DOHH2 (cell line): ENCODE measurements around the gene TXN.
A peak's percentile ranks its signal among the peaks of the same experiment; 100 is the strongest.

ENCODE experiments used
- H3F3A ChIP-seq: fragments of 200-600 bp; sonication (generic), shearing (Covaris generic); 2 replicates; pipeline ENCODE4 v1.6.0; 2016; ENCODE audit warnings: antibody characterized with exemption, mild to moderate bottlenecking; ENCODE audit not compliant: control insufficient read depth, insufficient read depth
- H3K27ac ChIP-seq: fragments of 200-600 bp; sonication (generic); 2 replicates; pipeline ENCODE4 v1.5.1; 2014; ENCODE audit warnings: low read depth, mild to moderate bottlenecking, low read length, moderate library complexity
- H3K27me3 ChIP-seq: fragments of 200-600 bp; sonication (generic); 2 replicates; pipeline ENCODE4 v1.6.1; 2014; ENCODE audit warnings: mild to moderate bottlenecking, low read length, mixed read lengths; ENCODE audit not compliant: control insufficient read depth
- H3K36me3 ChIP-seq: fragments of 200-600 bp; sonication (generic); 2 replicates; pipeline ENCODE4 v1.6.1; 2014; ENCODE audit warnings: mild to moderate bottlenecking, low read length, moderate library complexity, mixed read lengths; ENCODE audit not compliant: control insufficient read depth
- H3K4me1 ChIP-seq: fragments of 200-600 bp; sonication (generic); 2 replicates; pipeline ENCODE4 v1.6.1; 2014; ENCODE audit warnings: mild to moderate bottlenecking, low read length, mixed read lengths; ENCODE audit not compliant: control insufficient read depth
- H3K4me2 ChIP-seq: fragments of 200-600 bp; sonication (generic); 2 replicates; pipeline ENCODE4 v1.6.0; 2014; ENCODE audit warnings: mild to moderate bottlenecking, low read length, moderate library complexity
- H3K4me3 ChIP-seq: fragments of 200-600 bp; sonication (generic); 2 replicates; pipeline ENCODE4 v1.5.1; 2014; ENCODE audit warnings: mild to moderate bottlenecking, low read length, mixed read lengths
- H3K79me2 ChIP-seq: fragments of 200-600 bp; sonication (generic); 2 replicates; pipeline ENCODE4 v1.6.1; 2014; ENCODE audit warnings: mild to moderate bottlenecking, low read length, mixed read lengths; ENCODE audit not compliant: control insufficient read depth
- H3K9me2 ChIP-seq: fragments of 200-600 bp; sonication (generic); replicated peaks from 2 replicates; pipeline ENCODE4 v1.6.1; 2014; ENCODE audit warnings: mild to moderate bottlenecking, low read length, mixed read lengths; ENCODE audit not compliant: control insufficient read depth
- H3K9me3 ChIP-seq: fragments of 200-600 bp; sonication (generic); 2 replicates; pipeline ENCODE4 v1.6.1; 2014; ENCODE audit warnings: antibody characterized with exemption, low read length, mixed read lengths; ENCODE audit not compliant: control insufficient read depth, insufficient read depth
- H4K20me1 ChIP-seq: fragments of 200-600 bp; sonication (generic); 2 replicates; pipeline ENCODE4 v1.6.0; 2014; ENCODE audit warnings: low read depth, mild to moderate bottlenecking, antibody characterized with exemption, low read length, moderate library complexity; ENCODE audit not compliant: control insufficient read depth, insufficient read depth
- EZH2phosphoT487 ChIP-seq: fragments of 200-600 bp; sonication (generic); IDR thresholded peaks from 2 replicates; pipeline ENCODE4 v1.6.1; 2017; ENCODE audit warnings: borderline replicate concordance, mild to moderate bottlenecking, antibody characterized with exemption, low read length, moderate library complexity, mixed read lengths
- TF ChIP-seq, protein P1 (sequence below): fragments of 200-600 bp; sonication (generic); IDR thresholded peaks from one replicate; pipeline ENCODE4 v1.5.1; 2014; ENCODE audit warnings: antibody characterized with exemption, mild to moderate bottlenecking, low read depth, low read length; ENCODE audit not compliant: poor library complexity, severe bottlenecking

The TXN gene

DNA sequence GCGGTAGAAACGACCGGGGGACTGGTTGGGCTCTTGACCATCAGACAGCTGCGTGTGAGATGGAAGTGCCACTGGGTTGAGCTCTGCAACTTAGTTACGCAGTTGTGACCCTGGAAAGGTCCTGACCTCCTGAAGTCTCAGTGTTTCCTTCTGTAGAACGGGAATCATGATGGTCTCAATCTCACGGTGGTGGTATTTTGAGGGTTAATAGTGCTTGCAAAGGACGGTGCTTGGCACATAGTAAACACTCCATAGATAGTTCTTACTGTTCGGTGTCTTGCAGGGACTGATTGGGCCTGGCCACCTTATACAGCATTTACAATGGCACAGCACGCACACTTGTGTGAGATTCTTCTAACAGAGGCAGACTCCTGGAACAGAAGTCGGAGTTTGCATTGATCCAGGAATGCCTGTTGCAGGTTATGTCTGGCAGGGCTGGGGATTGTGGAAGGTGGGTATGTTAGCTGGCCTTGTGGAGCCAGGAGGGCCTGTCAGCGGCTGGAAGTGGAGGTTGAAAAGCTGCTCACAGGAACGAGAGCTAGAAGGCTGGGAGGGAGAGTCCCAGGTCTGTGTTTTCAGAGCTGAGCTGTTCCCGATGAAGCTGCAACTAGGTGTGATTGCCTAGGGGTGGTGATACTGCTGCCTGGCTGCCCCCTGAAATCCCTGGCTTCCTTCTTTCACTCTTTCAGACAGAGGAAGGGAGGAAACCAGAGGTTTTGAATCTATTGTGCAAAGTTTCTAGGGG lies 962 bp upstream of the TXN start:
- H3K4me3 ChIP-seq = peak overlapping the region; percentile 73
- H4K20me1 ChIP-seq = peaks cover 16% of the 10 kb centered on the region; the same call in 1 of the 2 replicates
- peaks cover 32% of the 10 kb centered on the region for H3K4me1 ChIP-seq
- no peaks in the 10 kb centered on the region for H3K9me2 ChIP-seq
- no peak overlapping the region for H3K27ac ChIP-seq
- H3K79me2 ChIP-seq = peaks cover 41% of the 10 kb centered on the region
- H3K9me3 ChIP-seq = no peaks in the 10 kb centered on the region
- no peaks in the 10 kb centered on the region for H3F3A ChIP-seq
- H3K27me3 ChIP-seq = peaks cover 32% of the 10 kb centered on the region
- TF ChIP-seq, protein P1, sequence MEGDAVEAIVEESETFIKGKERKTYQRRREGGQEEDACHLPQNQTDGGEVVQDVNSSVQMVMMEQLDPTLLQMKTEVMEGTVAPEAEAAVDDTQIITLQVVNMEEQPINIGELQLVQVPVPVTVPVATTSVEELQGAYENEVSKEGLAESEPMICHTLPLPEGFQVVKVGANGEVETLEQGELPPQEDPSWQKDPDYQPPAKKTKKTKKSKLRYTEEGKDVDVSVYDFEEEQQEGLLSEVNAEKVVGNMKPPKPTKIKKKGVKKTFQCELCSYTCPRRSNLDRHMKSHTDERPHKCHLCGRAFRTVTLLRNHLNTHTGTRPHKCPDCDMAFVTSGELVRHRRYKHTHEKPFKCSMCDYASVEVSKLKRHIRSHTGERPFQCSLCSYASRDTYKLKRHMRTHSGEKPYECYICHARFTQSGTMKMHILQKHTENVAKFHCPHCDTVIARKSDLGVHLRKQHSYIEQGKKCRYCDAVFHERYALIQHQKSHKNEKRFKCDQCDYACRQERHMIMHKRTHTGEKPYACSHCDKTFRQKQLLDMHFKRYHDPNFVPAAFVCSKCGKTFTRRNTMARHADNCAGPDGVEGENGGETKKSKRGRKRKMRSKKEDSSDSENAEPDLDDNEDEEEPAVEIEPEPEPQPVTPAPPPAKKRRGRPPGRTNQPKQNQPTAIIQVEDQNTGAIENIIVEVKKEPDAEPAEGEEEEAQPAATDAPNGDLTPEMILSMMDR = no peak
- TF ChIP-seq EZH2phosphoT487 = no peak; the same call in 1 of the 2 replicates
- H3K4me2 ChIP-seq = peak overlapping the region; percentile 91
- peaks cover 7% of the 10 kb centered on the region; the same call in 1 of the 2 replicates for H3K36me3 ChIP-seq

DNA sequence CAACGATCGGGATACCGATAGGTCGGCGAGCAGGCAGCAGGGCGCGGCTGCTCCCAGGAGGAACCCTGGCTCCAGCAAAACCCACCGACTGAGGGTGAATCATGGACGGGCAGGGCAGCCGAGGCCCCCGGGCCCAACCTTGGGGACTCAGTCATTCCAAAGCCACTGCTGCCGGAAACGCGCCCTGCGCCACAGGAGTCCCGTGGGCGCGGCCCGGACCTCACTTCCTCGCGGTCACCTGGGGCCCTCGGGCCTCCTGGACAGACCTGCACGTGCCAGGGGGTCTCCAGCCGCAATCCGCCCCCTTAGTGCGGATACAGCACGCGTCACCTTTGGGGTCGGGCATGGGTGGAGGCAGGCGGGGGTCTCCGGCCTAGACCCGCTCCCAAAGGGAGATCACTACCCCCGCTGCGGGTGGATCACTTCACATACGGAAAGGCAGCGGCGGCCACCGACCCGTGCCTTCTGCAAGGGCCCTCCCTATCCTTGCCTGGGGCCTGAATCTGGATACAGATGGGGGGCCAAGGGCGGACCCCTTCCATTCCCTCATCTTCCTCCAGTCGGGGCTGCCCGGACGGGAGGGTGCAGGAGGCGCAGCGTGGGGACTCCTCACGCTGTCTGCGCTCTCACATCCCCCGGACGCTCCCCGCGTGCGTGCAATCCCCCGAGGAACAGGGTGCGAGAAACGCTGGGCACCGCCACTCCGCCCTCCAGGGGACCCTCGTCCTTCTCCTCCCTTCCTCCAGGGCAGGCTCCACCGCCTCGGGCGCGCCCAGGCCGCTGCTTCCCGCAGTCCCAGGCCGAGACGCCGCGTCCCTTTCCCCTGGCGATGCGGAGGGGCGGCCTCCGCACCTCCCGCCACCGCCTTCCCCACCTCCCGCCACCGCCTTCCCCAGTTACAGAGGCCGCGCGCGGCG lies 586 bp downstream of the TXN start:
- Histone ChIP-seq H4K20me1 (peaks cover 16% of the 10 kb centered on the region; the same call in 1 of the 2 replicates), H3K4me2 (peak overlapping the region; percentile 91), H3K4me3 (peak overlapping the region; percentile 73), H3K9me3 (no peaks in the 10 kb centered on the region), H3K36me3 (peaks cover 12% of the 10 kb centered on the region), H3K27ac (no peak overlapping the region), H3K4me1 (peaks cover 32% of the 10 kb centered on the region), H3K79me2 (peaks cover 55% of the 10 kb centered on the region), H3K27me3 (peaks cover 22% of the 10 kb centered on the region), H3K9me2 (no peaks in the 10 kb centered on the region), H3F3A (no peaks in the 10 kb centered on the region)
- no peak for TF ChIP-seq EZH2phosphoT487
- TF ChIP-seq, protein P1 = no peak

DNA sequence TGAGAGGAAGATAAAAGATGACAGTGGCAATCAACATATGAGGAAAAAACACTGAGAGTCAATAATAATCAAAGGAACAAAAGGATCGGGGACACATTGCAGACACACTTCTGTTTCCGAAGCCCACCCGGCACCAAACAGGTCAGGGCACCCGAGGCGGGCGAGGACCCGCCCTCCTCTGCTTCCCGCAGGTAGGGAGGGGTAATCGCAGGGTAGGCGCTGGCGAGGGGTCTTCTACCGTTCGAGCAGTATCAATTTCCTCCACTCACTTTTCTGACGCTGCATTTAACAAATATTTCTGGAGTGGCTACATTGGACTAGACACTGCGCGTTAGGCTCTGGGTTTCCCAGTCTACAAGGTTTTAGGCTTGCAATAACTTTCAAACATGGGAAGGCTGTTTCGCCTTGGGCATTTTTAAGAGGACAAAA lies 1.3 kb downstream of the TXN start:
- no peaks in the 10 kb centered on the region for H3F3A ChIP-seq
- peaks cover 22% of the 10 kb centered on the region for H3K27me3 ChIP-seq
- peaks cover 62% of the 10 kb centered on the region for H3K79me2 ChIP-seq
- H3K27ac ChIP-seq = no peak overlapping the region
- H3K9me2 ChIP-seq = no peaks in the 10 kb centered on the region
- peaks cover 32% of the 10 kb centered on the region for H3K4me1 ChIP-seq
- peak overlapping the region; percentile 91 for H3K4me2 ChIP-seq
- H3K36me3 ChIP-seq = peaks cover 19% of the 10 kb centered on the region
- no peaks in the 10 kb centered on the region for H3K9me3 ChIP-seq
- H3K4me3 ChIP-seq = peak overlapping the region; percentile 73
- TF ChIP-seq EZH2phosphoT487 = no peak
- TF ChIP-seq, protein P1 = no peak
- H4K20me1 ChIP-seq = peaks cover 16% of the 10 kb centered on the region; the same call in 1 of the 2 replicates
